ENCODE data around the gene PRDM1.

Gene PRDM1

GRCh38 chr6:106085692-106085983 lies 498 bp upstream of the PRDM1 start:
- Histone ChIP-seq H3K4me1 (ENCODE audit: control insufficient read depth, insufficient read depth, low read length) (peaks cover 14% of the 10 kb centered on the region), H3K9me3 (ENCODE audit: control insufficient read depth, insufficient read depth, low read length) (no peaks in the 10 kb centered on the region), H3K4me3 (ENCODE audit: low read depth, low read length) (peak overlapping the region; percentile 61), H3K36me3 (ENCODE audit: control insufficient read depth, insufficient read depth, low read length) (no peaks in the 10 kb centered on the region), H3K9ac (ENCODE audit: low read depth, low read length) (no peak overlapping the region), H3K27me3 (ENCODE audit: control insufficient read depth, insufficient read depth, low read length) (peaks cover 45% of the 10 kb centered on the region)

DNA sequence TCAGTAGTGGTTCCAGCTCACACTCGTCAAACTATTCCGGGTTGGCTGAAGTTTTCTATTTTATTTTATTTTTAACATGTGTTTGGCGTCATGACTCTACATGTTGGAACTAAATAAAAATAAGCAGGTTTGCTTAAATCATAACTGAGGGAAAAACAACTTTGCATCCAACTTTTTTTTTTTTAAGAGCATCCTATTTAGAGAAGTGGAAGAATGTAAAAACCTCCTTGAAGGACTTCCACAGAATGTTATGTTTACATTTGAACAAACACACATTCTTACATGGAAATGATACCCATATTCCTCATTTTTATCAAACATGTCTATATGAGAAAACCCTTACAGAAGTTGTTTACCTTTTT lies 659 bp downstream of the PRDM1 start:
- no peak overlapping the region for H3K4me3 ChIP-seq (ENCODE audit: low read depth, low read length)
- H3K9ac ChIP-seq (ENCODE audit: low read depth, low read length), result no peak overlapping the region
- no peaks in the 10 kb centered on the region for H3K36me3 ChIP-seq (ENCODE audit: control insufficient read depth, insufficient read depth, low read length)
- H3K4me1 ChIP-seq (ENCODE audit: control insufficient read depth, insufficient read depth, low read length), result peaks cover 14% of the 10 kb centered on the region
- H3K9me3 ChIP-seq (ENCODE audit: control insufficient read depth, insufficient read depth, low read length), result no peaks in the 10 kb centered on the region
- peaks cover 39% of the 10 kb centered on the region for H3K27me3 ChIP-seq (ENCODE audit: control insufficient read depth, insufficient read depth, low read length)

- H3K27me3 ChIP-seq (ENCODE audit: control insufficient read depth, insufficient read depth, low read length), result peaks cover 39% of the 10 kb centered on the region
- no peak overlapping the region for H3K9ac ChIP-seq (ENCODE audit: low read depth, low read length)
- peaks cover 14% of the 10 kb centered on the region for H3K4me1 ChIP-seq (ENCODE audit: control insufficient read depth, insufficient read depth, low read length)
- no peaks in the 10 kb centered on the region for H3K36me3 ChIP-seq (ENCODE audit: control insufficient read depth, insufficient read depth, low read length)
- H3K9me3 ChIP-seq (ENCODE audit: control insufficient read depth, insufficient read depth, low read length), result no peaks in the 10 kb centered on the region
- H3K4me3 ChIP-seq (ENCODE audit: low read depth, low read length), result peak overlapping the region; percentile 33
Observed at GRCh38 chr6:106087548-106088325, 1.6 kb downstream of the PRDM1 start.

DNA sequence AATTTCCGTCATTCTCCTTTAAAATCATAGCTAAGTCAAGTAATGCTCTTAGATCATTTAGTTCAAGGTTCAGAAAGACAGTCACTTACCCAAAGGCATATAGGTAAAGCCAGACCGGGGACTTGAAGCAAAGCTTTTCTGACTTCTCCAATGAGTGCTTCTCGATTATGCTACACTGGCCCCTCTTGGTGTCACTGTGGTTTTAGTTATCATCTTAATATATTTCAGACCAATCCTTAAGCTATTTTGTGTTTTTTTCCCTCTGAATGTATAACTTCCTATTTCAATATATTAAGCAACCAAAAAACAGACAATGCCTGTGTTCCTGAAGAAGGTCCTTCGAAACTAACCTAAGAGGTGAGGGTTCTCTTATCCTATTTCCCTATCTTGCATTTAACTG lies 3.9 kb downstream of the PRDM1 start:
- Histone ChIP-seq H3K36me3 (ENCODE audit: control insufficient read depth, insufficient read depth, low read length) (no peaks in the 10 kb centered on the region), H3K27me3 (ENCODE audit: control insufficient read depth, insufficient read depth, low read length) (peaks cover 38% of the 10 kb centered on the region), H3K9me3 (ENCODE audit: control insufficient read depth, insufficient read depth, low read length) (no peaks in the 10 kb centered on the region), H3K4me3 (ENCODE audit: low read depth, low read length) (no peak overlapping the region), H3K9ac (ENCODE audit: low read depth, low read length) (no peak overlapping the region), H3K4me1 (ENCODE audit: control insufficient read depth, insufficient read depth, low read length) (peaks cover 14% of the 10 kb centered on the region)

DNA sequence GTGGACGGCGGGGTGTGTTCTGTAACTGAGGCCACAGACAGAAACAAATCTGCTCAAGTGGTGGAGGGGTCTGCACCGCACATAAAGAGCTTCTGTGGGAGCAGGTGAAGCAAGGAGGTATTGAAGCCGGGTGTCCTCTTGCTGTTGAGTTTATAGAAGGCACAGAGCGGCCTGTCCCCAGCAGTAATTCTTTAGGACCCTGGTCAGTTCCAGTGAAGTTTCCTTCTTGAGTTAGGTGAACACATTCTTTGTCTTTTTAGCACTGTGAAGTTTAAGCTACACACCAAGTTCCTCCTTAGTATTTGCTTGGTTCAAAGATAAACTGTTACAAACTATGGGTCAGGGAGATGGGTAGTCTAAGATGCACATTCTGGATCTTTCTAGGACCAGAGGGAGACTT lies 6.1 kb downstream of the PRDM1 start:
- Histone ChIP-seq H3K9me3 (ENCODE audit: control insufficient read depth, insufficient read depth, low read length) (no peaks in the 10 kb centered on the region), H3K4me3 (ENCODE audit: low read depth, low read length) (no peak overlapping the region), H3K36me3 (ENCODE audit: control insufficient read depth, insufficient read depth, low read length) (no peaks in the 10 kb centered on the region), H3K27me3 (ENCODE audit: control insufficient read depth, insufficient read depth, low read length) (peaks cover 26% of the 10 kb centered on the region), H3K9ac (ENCODE audit: low read depth, low read length) (no peak overlapping the region), H3K4me1 (ENCODE audit: control insufficient read depth, insufficient read depth, low read length) (peaks cover 9% of the 10 kb centered on the region)

DNA sequence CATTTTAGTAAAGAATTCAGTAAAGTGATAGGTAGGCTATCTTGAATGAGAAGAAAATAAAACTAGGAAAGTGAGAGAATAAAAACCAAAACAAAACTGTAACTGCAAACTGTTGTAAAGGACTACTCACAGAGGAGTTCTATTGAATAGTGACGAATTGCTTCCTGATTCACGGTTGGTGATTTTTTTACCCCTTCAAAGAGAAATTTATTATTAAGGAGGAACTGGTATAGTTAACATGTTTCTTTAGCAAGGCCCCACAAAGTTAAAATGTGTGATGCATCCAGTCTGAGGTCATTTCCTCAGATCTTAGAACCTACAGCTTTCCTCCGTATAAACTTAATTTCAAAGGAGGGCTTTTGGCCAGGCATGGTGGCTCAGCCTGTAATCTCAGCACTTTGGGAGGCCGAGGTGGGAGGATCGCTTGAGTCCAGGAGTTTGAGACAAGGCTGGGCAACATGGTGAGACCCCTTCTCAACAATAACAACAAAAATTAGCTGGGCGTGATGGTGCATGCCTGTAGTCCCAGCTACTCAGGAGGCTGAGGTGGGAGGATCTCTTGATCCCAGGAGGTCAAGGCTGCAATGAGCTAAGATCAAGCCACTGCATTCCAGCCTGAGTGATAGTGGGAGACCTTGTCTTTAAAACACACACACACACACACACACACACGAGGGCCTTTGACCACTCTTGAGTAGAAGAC lies 8.3 kb downstream of the PRDM1 start:
- H3K9me3 ChIP-seq (ENCODE audit: control insufficient read depth, insufficient read depth, low read length), result no peaks in the 10 kb centered on the region
- no peak overlapping the region for H3K4me3 ChIP-seq (ENCODE audit: low read depth, low read length)
- peaks cover 13% of the 10 kb centered on the region for H3K4me1 ChIP-seq (ENCODE audit: control insufficient read depth, insufficient read depth, low read length)
- no peaks in the 10 kb centered on the region for H3K36me3 ChIP-seq (ENCODE audit: control insufficient read depth, insufficient read depth, low read length)
- no peak overlapping the region for H3K9ac ChIP-seq (ENCODE audit: low read depth, low read length)
- H3K27me3 ChIP-seq (ENCODE audit: control insufficient read depth, insufficient read depth, low read length), result peaks cover 27% of the 10 kb centered on the region

DNA sequence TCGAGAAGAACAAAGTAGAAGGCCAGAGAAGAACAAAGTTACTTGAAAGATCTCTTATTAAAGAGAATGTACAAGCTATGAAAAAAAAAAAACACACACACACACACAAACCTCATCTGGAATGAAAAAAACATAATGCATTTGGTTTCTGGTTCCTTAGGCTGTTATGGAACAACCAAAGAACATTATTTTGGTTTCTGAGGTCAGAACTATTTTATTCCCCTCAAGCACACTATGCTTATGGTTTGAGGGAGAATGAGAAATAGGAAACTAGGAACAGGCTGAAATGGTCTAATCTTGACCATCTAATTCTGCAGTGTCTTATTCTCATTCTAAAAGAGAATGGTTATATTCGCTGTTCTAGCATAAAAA lies 8.8 kb downstream of the PRDM1 start:
- H3K4me1 ChIP-seq (ENCODE audit: control insufficient read depth, insufficient read depth, low read length), result peaks cover 15% of the 10 kb centered on the region
- H3K4me3 ChIP-seq (ENCODE audit: low read depth, low read length), result no peak overlapping the region
- H3K9ac ChIP-seq (ENCODE audit: low read depth, low read length), result no peak overlapping the region
- no peaks in the 10 kb centered on the region for H3K36me3 ChIP-seq (ENCODE audit: control insufficient read depth, insufficient read depth, low read length)
- peaks cover 32% of the 10 kb centered on the region for H3K27me3 ChIP-seq (ENCODE audit: control insufficient read depth, insufficient read depth, low read length)
- no peaks in the 10 kb centered on the region for H3K9me3 ChIP-seq (ENCODE audit: control insufficient read depth, insufficient read depth, low read length)

DNA sequence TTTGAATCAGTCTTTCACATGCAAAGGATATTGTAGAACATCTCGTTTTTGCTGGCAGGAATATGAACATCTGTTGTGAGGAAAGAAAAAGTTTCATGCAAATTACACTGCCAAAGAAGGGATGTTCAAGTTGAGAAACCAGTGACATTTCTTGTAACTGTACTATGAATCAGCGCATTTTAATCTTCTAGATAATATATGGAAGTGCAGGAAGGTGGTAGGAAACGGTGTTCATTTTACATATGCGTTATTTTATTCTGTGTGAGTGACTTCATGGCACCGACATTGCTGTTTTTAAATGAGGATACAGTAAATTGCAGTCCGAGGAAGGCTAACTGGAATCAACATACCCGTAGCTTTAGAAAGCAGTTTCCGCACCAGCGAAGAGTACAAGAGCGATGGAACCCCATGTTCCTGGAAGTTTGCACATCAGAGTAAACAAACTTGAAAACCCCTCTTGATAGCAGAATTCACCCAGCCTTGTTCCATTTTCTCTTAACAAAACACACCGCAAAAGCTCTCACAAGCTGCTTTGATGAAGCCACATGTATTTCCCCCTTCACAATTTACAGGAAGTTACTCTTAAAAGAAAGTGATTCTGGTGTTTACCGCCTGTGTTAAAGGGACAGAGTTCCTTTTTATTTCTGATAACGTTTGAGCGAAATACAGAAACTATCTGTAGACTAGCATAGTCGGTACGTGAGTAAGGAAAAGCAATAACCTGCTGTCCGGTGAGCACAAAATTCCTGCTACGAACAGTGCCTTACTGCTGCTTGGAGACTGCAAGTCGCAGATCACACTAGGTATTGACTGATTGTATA lies 11.5 kb downstream of the PRDM1 start:
- Histone ChIP-seq H3K27me3 (ENCODE audit: control insufficient read depth, insufficient read depth, low read length) (peaks cover 44% of the 10 kb centered on the region), H3K4me1 (ENCODE audit: control insufficient read depth, insufficient read depth, low read length) (peaks cover 15% of the 10 kb centered on the region), H3K9ac (ENCODE audit: low read depth, low read length) (no peak overlapping the region), H3K36me3 (ENCODE audit: control insufficient read depth, insufficient read depth, low read length) (no peaks in the 10 kb centered on the region), H3K4me3 (ENCODE audit: low read depth, low read length) (peak overlapping the region; percentile 10), H3K9me3 (ENCODE audit: control insufficient read depth, insufficient read depth, low read length) (no peaks in the 10 kb centered on the region)

DNA sequence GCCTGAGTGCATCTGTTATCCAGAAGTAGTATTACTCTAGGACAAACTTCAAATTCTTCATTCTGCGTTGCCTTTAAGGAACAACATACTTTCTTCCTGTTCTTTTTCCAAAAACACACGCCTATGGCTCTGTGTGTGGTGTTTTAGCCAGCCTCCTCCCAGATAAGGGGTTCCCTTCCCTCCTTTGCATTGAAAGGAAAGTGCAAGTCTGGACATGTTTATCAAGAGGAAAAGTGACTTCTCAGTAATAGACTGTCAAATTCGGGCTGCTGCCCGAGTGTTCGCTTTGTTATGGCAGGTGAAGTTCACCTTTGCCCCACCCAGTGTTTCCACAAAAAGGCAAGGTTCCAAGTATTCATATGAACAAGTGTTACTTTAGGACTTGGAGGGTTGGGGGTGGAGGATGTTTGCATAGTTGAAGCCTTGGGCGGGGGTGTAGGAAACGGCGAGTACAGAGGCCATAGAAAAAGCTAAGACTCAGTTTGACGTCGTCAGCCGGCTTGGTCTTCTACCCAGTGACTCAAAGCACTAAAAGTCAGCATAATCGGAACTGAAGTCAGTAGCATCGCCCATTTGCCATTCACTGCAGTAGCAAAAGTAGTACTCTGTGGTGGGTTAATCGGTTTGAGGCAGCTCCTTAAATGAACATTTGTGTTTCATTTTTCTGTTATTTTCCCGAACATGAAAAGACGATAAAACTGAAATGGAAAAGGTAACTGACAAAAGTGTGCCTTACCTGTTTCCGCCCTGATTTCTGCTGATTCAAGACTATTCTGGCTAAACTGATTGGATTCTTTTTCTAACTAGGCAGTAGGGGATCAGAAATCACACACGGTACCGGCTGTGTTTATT lies 12.5 kb downstream of the PRDM1 start:
- Histone ChIP-seq H3K36me3 (ENCODE audit: control insufficient read depth, insufficient read depth, low read length) (no peaks in the 10 kb centered on the region), H3K9ac (ENCODE audit: low read depth, low read length) (no peak overlapping the region), H3K27me3 (ENCODE audit: control insufficient read depth, insufficient read depth, low read length) (peaks cover 44% of the 10 kb centered on the region), H3K4me1 (ENCODE audit: control insufficient read depth, insufficient read depth, low read length) (peaks cover 15% of the 10 kb centered on the region), H3K4me3 (ENCODE audit: low read depth, low read length) (peak overlapping the region; percentile 41), H3K9me3 (ENCODE audit: control insufficient read depth, insufficient read depth, low read length) (no peaks in the 10 kb centered on the region)

DNA sequence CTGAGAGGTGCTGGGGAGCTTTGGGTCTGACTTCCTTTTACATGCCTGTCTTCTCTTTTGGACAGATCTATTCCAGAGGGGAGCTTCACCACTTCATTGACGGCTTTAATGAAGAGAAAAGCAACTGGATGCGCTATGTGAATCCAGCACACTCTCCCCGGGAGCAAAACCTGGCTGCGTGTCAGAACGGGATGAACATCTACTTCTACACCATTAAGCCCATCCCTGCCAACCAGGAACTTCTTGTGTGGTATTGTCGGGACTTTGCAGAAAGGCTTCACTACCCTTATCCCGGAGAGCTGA lies 13.1 kb downstream of the PRDM1 start:
- Histone ChIP-seq H3K9ac (ENCODE audit: low read depth, low read length) (no peak overlapping the region), H3K4me1 (ENCODE audit: control insufficient read depth, insufficient read depth, low read length) (peaks cover 15% of the 10 kb centered on the region), H3K27me3 (ENCODE audit: control insufficient read depth, insufficient read depth, low read length) (peaks cover 44% of the 10 kb centered on the region), H3K4me3 (ENCODE audit: low read depth, low read length) (peak overlapping the region; percentile 41), H3K36me3 (ENCODE audit: control insufficient read depth, insufficient read depth, low read length) (no peaks in the 10 kb centered on the region), H3K9me3 (ENCODE audit: control insufficient read depth, insufficient read depth, low read length) (no peaks in the 10 kb centered on the region)

DNA sequence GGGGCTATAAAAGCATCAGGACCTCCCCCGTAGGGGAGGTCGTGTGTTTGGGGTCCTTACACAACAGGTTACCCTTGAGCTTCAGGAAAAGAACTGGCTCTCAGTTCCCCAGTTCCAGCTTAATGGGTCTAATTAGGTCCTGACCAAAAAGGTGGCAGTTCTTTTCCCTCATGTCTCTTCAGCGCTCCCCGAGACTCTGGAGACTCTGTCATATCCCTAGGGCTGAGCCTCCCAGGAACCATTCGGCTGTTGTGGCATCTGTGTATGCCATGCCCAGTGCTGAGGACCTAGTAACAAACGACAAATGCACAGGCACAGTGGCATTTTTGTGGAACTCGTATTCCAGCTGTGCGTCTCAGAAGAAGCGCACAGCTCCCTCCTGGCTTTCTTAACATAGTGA lies 14.6 kb downstream of the PRDM1 start:
- Histone ChIP-seq H3K36me3 (ENCODE audit: control insufficient read depth, insufficient read depth, low read length) (no peaks in the 10 kb centered on the region), H3K4me3 (ENCODE audit: low read depth, low read length) (no peak overlapping the region), H3K9me3 (ENCODE audit: control insufficient read depth, insufficient read depth, low read length) (no peaks in the 10 kb centered on the region), H3K4me1 (ENCODE audit: control insufficient read depth, insufficient read depth, low read length) (peaks cover 15% of the 10 kb centered on the region), H3K9ac (ENCODE audit: low read depth, low read length) (no peak overlapping the region), H3K27me3 (ENCODE audit: control insufficient read depth, insufficient read depth, low read length) (peaks cover 44% of the 10 kb centered on the region)

Data from iPS-15b (cell line).